Neuron (in vitro differentiated cells): ENCODE measurements around the gene SLC66A2.

Experiments used
- H2AFZ ChIP-seq: one replicate; pipeline ENCODE4 v1.6.1; 2013; ENCODE audit warnings: low read depth, mild to moderate bottlenecking, inconsistent platforms, low read length, moderate library complexity
- H3K27me3 ChIP-seq: one replicate; pipeline ENCODE4 v1.6.1; 2013; ENCODE audit warnings: low read length; ENCODE audit not compliant: insufficient read depth
- H3K36me3 ChIP-seq: one replicate; pipeline ENCODE4 v1.6.1; 2013; ENCODE audit warnings: low read length; ENCODE audit not compliant: insufficient read depth
- H3K4me1 ChIP-seq: one replicate; pipeline ENCODE4 v1.6.1; 2013; ENCODE audit warnings: low read length; ENCODE audit not compliant: insufficient read depth
- H3K4me3 ChIP-seq: 2 replicates; pipeline ENCODE4 v1.5.1; 2013; ENCODE audit warnings: mild to moderate bottlenecking, low read length, moderate library complexity
- H3K9me3 ChIP-seq: one replicate; pipeline ENCODE4 v1.6.1; 2013; ENCODE audit warnings: low read length

Gene SLC66A2

GRCh38 chr18:79952996-79953559 is 1.6 kb upstream of the SLC66A2 start:
- Histone ChIP-seq H3K27me3 (no peaks in the 10 kb centered on the region), H3K36me3 (peaks cover 11% of the 10 kb centered on the region), H3K4me3 (no peak overlapping the region), H3K9me3 (no peaks in the 10 kb centered on the region), H3K4me1 (peaks cover 15% of the 10 kb centered on the region), H2AFZ (no peak overlapping the region)

- Histone ChIP-seq H3K27me3 (no peaks in the 10 kb centered on the region), H2AFZ (peak overlapping the region; percentile 94), H3K4me1 (peaks cover 15% of the 10 kb centered on the region), H3K36me3 (peaks cover 13% of the 10 kb centered on the region), H3K9me3 (no peaks in the 10 kb centered on the region), H3K4me3 (peak overlapping the region; percentile 56)
Observed at GRCh38 chr18:79952456-79952995, 1.1 kb upstream of the SLC66A2 start.

GRCh38 chr18:79950515-79951341 is 725 bp downstream of the SLC66A2 start:
- Histone ChIP-seq H3K4me3 (peak overlapping the region; percentile 56), H3K27me3 (no peaks in the 10 kb centered on the region), H3K9me3 (no peaks in the 10 kb centered on the region), H3K4me1 (peaks cover 15% of the 10 kb centered on the region), H2AFZ (no peak overlapping the region), H3K36me3 (peaks cover 20% of the 10 kb centered on the region)

- no peaks in the 10 kb centered on the region for H3K27me3 ChIP-seq
- H3K4me3 ChIP-seq: peak overlapping the region; percentile 56
- H3K4me1 ChIP-seq: peaks cover 15% of the 10 kb centered on the region
- H3K36me3 ChIP-seq: peaks cover 20% of the 10 kb centered on the region
- H3K9me3 ChIP-seq: no peaks in the 10 kb centered on the region
- H2AFZ ChIP-seq: no peak overlapping the region
Observed at GRCh38 chr18:79949697-79950487, 1.6 kb downstream of the SLC66A2 start.

GRCh38 chr18:79948719-79949411 is 2.6 kb downstream of the SLC66A2 start:
- peaks cover 20% of the 10 kb centered on the region for H3K36me3 ChIP-seq
- no peak overlapping the region for H2AFZ ChIP-seq
- H3K27me3 ChIP-seq: no peaks in the 10 kb centered on the region
- H3K9me3 ChIP-seq: no peaks in the 10 kb centered on the region
- H3K4me3 ChIP-seq: no peak overlapping the region
- H3K4me1 ChIP-seq: peaks cover 15% of the 10 kb centered on the region

- Histone ChIP-seq H3K4me3 (no peak overlapping the region), H3K4me1 (peaks cover 15% of the 10 kb centered on the region), H2AFZ (no peak overlapping the region), H3K9me3 (peaks cover 4% of the 10 kb centered on the region), H3K27me3 (no peaks in the 10 kb centered on the region), H3K36me3 (peaks cover 25% of the 10 kb centered on the region)
Observed at GRCh38 chr18:79947881-79948610, 3.4 kb downstream of the SLC66A2 start.

GRCh38 chr18:79947054-79947755 is 4.2 kb downstream of the SLC66A2 start:
- Histone ChIP-seq H3K4me1 (peaks cover 14% of the 10 kb centered on the region), H3K36me3 (peaks cover 34% of the 10 kb centered on the region), H3K4me3 (no peak overlapping the region), H3K9me3 (peaks cover 4% of the 10 kb centered on the region), H3K27me3 (no peaks in the 10 kb centered on the region), H2AFZ (no peak overlapping the region)

GRCh38 chr18:79945118-79946042 is 6.1 kb downstream of the SLC66A2 start:
- no peaks in the 10 kb centered on the region for H3K27me3 ChIP-seq
- no peak overlapping the region for H2AFZ ChIP-seq
- H3K9me3 ChIP-seq: peaks cover 11% of the 10 kb centered on the region
- H3K36me3 ChIP-seq: peaks cover 48% of the 10 kb centered on the region
- peaks cover 8% of the 10 kb centered on the region for H3K4me1 ChIP-seq
- no peak overlapping the region for H3K4me3 ChIP-seq

- Histone ChIP-seq H3K4me3 (no peak overlapping the region), H2AFZ (no peak overlapping the region), H3K27me3 (no peaks in the 10 kb centered on the region), H3K9me3 (peaks cover 15% of the 10 kb centered on the region), H3K36me3 (peaks cover 51% of the 10 kb centered on the region), H3K4me1 (peaks cover 1% of the 10 kb centered on the region)
Observed at GRCh38 chr18:79944746-79945117, 6.7 kb downstream of the SLC66A2 start.

- H3K36me3 ChIP-seq: peaks cover 50% of the 10 kb centered on the region
- H3K4me3 ChIP-seq: no peak overlapping the region
- H3K4me1 ChIP-seq: no peaks in the 10 kb centered on the region
Observed at GRCh38 chr18:79944126-79944731, 7.2 kb downstream of the SLC66A2 start.

More at GRCh38 chr18:79944126-79944731, 7.2 kb downstream of the SLC66A2 start:
- peaks cover 15% of the 10 kb centered on the region for H3K9me3 ChIP-seq
- H2AFZ ChIP-seq: no peak overlapping the region
- H3K27me3 ChIP-seq: no peaks in the 10 kb centered on the region
